Measurements from ENCODE around the gene MOB3A. TPM values are rescaled to one million over a fixed set of nuclear protein-coding genes. Genes with fewer than 3 reads are reported as not detected.
A peak's percentile ranks its signal among the peaks of the same experiment; 100 is the strongest.

MOB3A gene
- polyA plus RNA-seq, 1 donor: 20.8 TPM

DNA sequence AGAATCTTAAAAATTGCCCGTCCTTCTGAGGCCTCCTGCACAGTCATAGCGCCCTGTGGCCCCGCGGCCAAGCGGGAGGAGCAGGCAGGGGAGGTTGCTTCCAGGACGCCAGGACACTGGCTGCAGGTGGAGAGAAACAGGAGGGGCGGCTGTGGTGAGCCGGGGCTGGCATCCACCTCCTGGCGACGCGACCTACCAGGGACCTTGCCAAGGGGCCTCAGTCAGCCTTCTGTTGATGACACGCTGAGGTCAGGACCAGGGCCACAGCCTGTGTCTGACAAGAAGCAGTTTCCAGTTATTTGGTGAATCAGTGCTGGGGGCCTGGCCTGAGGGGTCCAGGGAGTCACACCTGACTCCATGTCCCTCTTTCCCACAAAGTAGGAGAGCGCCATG, 31.7 kb downstream of the MOB3A start:
- no CpG with 5 or more reads among the region's 13 CpGs for WGBS (ENCODE audit: insufficient coverage, low lambda C conversion rate)
- H3K27me3 ChIP-seq (ENCODE audit: control insufficient read depth, insufficient read depth, low read length): no peaks in the 10 kb centered on the region
- H3K4me1 ChIP-seq (ENCODE audit: control insufficient read depth, insufficient read depth, low read length): peaks cover 41% of the 10 kb centered on the region
- no peak for DNase-seq
- no peak overlapping the region for H3K4me3 ChIP-seq (ENCODE audit: low read length)
- H3K36me3 ChIP-seq (ENCODE audit: control insufficient read depth, insufficient read depth, low read length): no peaks in the 10 kb centered on the region
- peak overlapping the region; percentile 25 for H3K27ac ChIP-seq (ENCODE audit: low read length)
- peaks cover 6% of the 10 kb centered on the region for H3K9me3 ChIP-seq (ENCODE audit: control insufficient read depth, low read depth, low read length)

DNA sequence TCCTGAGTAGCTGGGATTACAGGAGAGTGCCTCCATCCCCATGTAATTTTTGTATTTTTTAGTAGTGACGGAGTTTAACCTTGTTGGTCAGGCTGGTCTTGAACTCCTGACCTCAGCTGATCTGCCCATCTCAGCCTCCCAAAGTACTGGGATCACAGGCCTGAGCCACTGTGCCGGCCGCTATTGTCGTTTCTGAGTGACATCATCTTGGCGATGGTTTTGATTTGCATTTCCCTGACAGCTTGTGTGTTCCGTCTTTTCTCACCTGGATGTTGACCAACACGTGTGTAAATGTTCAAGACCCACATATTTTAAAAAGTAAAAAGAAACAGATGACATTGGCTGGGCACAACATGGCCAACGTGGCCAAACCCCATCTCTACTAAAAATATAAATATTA, 32.3 kb downstream of the MOB3A start:
- Histone ChIP-seq H3K4me1 (ENCODE audit: control insufficient read depth, insufficient read depth, low read length) (peaks cover 47% of the 10 kb centered on the region), H3K27ac (ENCODE audit: low read length) (no peak overlapping the region)

GRCh38 chr19:2062770-2063169, 33.4 kb downstream of the MOB3A start:
- peaks cover 48% of the 10 kb centered on the region for H3K4me1 ChIP-seq (ENCODE audit: control insufficient read depth, insufficient read depth, low read length)
- no peak for DNase-seq
- no peak overlapping the region for H3K4me3 ChIP-seq (ENCODE audit: low read length)
- H3K36me3 ChIP-seq (ENCODE audit: control insufficient read depth, insufficient read depth, low read length): no peaks in the 10 kb centered on the region
- H3K27me3 ChIP-seq (ENCODE audit: control insufficient read depth, insufficient read depth, low read length): no peaks in the 10 kb centered on the region
- H3K9me3 ChIP-seq (ENCODE audit: control insufficient read depth, low read depth, low read length): peaks cover 6% of the 10 kb centered on the region
- H3K27ac ChIP-seq (ENCODE audit: low read length): peak overlapping the region; percentile 94
- 80% methylated on average over 1 of the region's 9 CpGs for WGBS (ENCODE audit: insufficient coverage, low lambda C conversion rate)

More for the DNA sequence above, 32.3 kb downstream of the MOB3A start:
- Histone ChIP-seq H3K9me3 (ENCODE audit: control insufficient read depth, low read depth, low read length) (peaks cover 6% of the 10 kb centered on the region), H3K27me3 (ENCODE audit: control insufficient read depth, insufficient read depth, low read length) (no peaks in the 10 kb centered on the region), H3K36me3 (ENCODE audit: control insufficient read depth, insufficient read depth, low read length) (no peaks in the 10 kb centered on the region), H3K4me3 (ENCODE audit: low read length) (no peak overlapping the region)
- DNase-seq: no peak
- no CpG with 5 or more reads among the region's 8 CpGs for WGBS (ENCODE audit: insufficient coverage, low lambda C conversion rate)

DNA sequence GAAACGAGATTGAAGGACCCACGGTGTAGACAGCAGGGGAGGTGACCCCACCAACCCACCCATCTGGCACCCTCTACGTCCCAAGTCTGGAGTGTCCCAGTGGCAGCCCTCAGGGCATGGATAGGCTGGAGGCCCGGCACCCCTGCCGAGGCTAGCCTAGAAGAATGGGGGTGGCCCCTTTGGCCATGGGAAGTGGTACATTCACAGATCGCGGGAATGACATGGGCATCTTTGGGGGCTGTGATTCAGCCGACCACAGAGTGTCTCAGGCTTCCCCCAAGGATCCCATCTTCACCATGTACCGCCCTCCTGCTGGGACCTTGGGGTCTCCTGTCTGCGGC, 33.8 kb downstream of the MOB3A start:
- Histone ChIP-seq H3K9me3 (ENCODE audit: control insufficient read depth, low read depth, low read length) (peaks cover 6% of the 10 kb centered on the region), H3K4me3 (ENCODE audit: low read length) (peak overlapping the region; percentile 67), H3K36me3 (ENCODE audit: control insufficient read depth, insufficient read depth, low read length) (no peaks in the 10 kb centered on the region), H3K27ac (ENCODE audit: low read length) (peak overlapping the region; percentile 94), H3K27me3 (ENCODE audit: control insufficient read depth, insufficient read depth, low read length) (no peaks in the 10 kb centered on the region), H3K4me1 (ENCODE audit: control insufficient read depth, insufficient read depth, low read length) (peaks cover 46% of the 10 kb centered on the region)
- no CpG with 5 or more reads among the region's 10 CpGs for WGBS (ENCODE audit: insufficient coverage, low lambda C conversion rate)
- no peak for DNase-seq

GRCh38 chr19:2061495-2062388, 34.4 kb downstream of the MOB3A start:
- no CpG with 5 or more reads among the region's 50 CpGs for WGBS (ENCODE audit: insufficient coverage, low lambda C conversion rate)
- H3K4me1 ChIP-seq (ENCODE audit: control insufficient read depth, insufficient read depth, low read length): peaks cover 46% of the 10 kb centered on the region

GRCh38 chr19:2060884-2061494, 35.1 kb downstream of the MOB3A start:
- H3K4me1 ChIP-seq (ENCODE audit: control insufficient read depth, insufficient read depth, low read length): peaks cover 48% of the 10 kb centered on the region
- DNase-seq: peak; percentile 87 to 94
- H3K36me3 ChIP-seq (ENCODE audit: control insufficient read depth, insufficient read depth, low read length): no peaks in the 10 kb centered on the region
- WGBS (ENCODE audit: insufficient coverage, low lambda C conversion rate): no CpG with 5 or more reads among the region's 55 CpGs
- no peaks in the 10 kb centered on the region for H3K27me3 ChIP-seq (ENCODE audit: control insufficient read depth, insufficient read depth, low read length)
- H3K4me3 ChIP-seq (ENCODE audit: low read length): peak overlapping the region; percentile 53
- H3K27ac ChIP-seq (ENCODE audit: low read length): peak overlapping the region; percentile 96
- H3K9me3 ChIP-seq (ENCODE audit: control insufficient read depth, low read depth, low read length): peaks cover 6% of the 10 kb centered on the region

More at GRCh38 chr19:2061495-2062388, 34.4 kb downstream of the MOB3A start:
- DNase-seq: peak; percentile 99 to 100
- peaks cover 6% of the 10 kb centered on the region for H3K9me3 ChIP-seq (ENCODE audit: control insufficient read depth, low read depth, low read length)
- peak overlapping the region; percentile 67 for H3K4me3 ChIP-seq (ENCODE audit: low read length)
- H3K27ac ChIP-seq (ENCODE audit: low read length): peak overlapping the region; percentile 96
- H3K36me3 ChIP-seq (ENCODE audit: control insufficient read depth, insufficient read depth, low read length): no peaks in the 10 kb centered on the region
- no peaks in the 10 kb centered on the region for H3K27me3 ChIP-seq (ENCODE audit: control insufficient read depth, insufficient read depth, low read length)

GRCh38 chr19:2059422-2060201, 36.5 kb downstream of the MOB3A start:
- peak; percentile 92 to 95 for DNase-seq

DNA sequence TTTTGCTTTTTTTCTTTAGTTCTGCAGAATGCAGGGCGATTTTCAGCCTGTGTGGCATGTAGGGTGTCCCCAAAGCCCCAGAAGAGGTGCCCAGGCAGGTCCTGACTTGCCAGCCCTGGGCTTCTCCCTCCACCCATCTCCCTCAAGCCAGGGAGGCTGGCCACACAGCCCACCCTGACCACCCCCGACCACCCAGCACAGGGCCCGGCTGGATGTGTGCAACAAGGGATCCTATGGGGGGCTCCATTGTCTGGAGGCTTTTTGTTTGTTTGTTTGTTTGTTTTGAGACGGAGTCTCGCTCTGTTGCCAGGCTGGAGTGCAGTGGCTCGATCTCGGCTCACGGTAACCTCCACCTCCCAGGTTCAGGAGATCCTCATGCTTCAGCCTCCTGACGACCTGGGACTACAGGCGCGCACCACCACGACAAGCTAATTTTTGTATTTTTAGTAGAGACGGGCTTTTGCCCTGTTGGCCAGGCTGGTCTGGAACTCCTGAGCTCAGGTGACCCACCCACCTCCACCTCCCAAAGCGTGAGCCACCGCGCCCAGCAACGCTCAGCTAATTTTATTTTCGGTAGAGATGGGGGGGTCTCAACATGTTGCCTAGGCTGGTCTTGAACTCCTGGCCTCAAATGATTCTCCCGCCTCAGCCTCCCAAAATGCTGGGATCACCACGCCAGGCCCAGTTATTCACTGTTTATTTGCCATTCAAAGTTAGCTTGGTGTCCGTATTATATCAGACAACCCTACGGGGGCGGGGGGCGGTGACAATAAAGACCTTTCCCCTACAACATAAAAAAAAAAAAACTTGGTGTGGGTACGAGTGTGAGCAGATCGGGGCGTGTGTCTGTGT, 37.3 kb downstream of the MOB3A start:
- Histone ChIP-seq H3K4me1 (ENCODE audit: control insufficient read depth, insufficient read depth, low read length) (peaks cover 50% of the 10 kb centered on the region), H3K4me3 (ENCODE audit: low read length) (peak overlapping the region; percentile 37), H3K9me3 (ENCODE audit: control insufficient read depth, low read depth, low read length) (no peaks in the 10 kb centered on the region), H3K27me3 (ENCODE audit: control insufficient read depth, insufficient read depth, low read length) (no peaks in the 10 kb centered on the region), H3K36me3 (ENCODE audit: control insufficient read depth, insufficient read depth, low read length) (no peaks in the 10 kb centered on the region), H3K27ac (ENCODE audit: low read length) (peak overlapping the region; percentile 96)
- DNase-seq: no peak
- 100% methylated on average over 1 of the region's 27 CpGs for WGBS (ENCODE audit: insufficient coverage, low lambda C conversion rate)

More at GRCh38 chr19:2059422-2060201, 36.5 kb downstream of the MOB3A start:
- WGBS (ENCODE audit: insufficient coverage, low lambda C conversion rate): no CpG with 5 or more reads among the region's 24 CpGs
- Histone ChIP-seq H3K27me3 (ENCODE audit: control insufficient read depth, insufficient read depth, low read length) (no peaks in the 10 kb centered on the region), H3K27ac (ENCODE audit: low read length) (peak overlapping the region; percentile 96), H3K36me3 (ENCODE audit: control insufficient read depth, insufficient read depth, low read length) (no peaks in the 10 kb centered on the region), H3K4me1 (ENCODE audit: control insufficient read depth, insufficient read depth, low read length) (peaks cover 51% of the 10 kb centered on the region), H3K4me3 (ENCODE audit: low read length) (peak overlapping the region; percentile 37), H3K9me3 (ENCODE audit: control insufficient read depth, low read depth, low read length) (peaks cover under 1% of the 10 kb centered on the region)

DNA sequence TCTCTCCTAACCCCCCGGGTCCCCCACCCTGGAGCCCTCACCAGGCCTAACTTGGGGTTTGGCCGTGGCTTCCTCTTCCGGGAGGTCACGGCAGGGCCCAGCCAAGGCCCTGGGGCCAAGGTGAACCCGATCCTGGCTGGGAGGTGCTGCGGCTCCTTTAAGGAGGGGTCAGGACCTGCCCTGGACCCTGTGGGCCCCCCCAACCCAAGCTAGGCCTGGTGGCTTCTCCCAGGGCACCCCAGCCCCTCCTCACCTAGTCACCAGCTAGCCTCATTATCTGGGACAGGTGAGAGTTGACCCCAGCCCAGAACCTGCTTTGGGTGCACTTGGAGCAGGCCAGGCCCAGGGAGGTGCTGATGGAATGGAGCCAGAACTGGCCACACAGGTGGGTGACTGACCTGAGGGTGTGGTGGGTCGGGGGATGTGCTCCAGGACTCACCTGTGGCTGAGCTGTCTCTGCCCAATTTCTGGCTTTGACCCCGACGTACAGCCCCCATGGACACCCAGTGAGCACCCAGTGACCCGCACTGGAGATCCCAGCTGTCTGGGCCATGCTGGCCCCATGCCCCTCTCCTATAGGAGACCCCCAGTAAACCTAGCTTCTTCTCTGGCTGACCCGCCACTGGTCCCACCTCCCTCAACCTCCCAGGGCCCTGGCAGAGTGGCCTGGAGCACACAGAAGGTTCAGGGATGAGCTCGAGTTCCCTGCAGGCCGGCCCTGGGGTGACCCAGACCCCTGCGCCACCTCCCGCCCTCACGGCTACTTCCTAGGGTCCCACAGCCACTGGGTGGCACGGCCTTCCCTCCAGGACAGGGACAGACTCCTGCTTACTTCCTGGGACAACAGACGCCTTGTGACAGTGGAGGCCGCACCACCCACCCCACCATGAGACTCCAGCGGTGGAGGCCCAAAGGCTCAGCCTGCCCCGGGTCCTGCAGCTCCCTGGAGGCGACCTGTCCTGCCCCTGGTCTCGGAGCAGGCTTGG, 38.3 kb downstream of the MOB3A start:
- no CpG with 5 or more reads among the region's 23 CpGs for WGBS (ENCODE audit: insufficient coverage, low lambda C conversion rate)
- Histone ChIP-seq H3K9me3 (ENCODE audit: control insufficient read depth, low read depth, low read length) (no peaks in the 10 kb centered on the region), H3K4me3 (ENCODE audit: low read length) (no peak overlapping the region), H3K27ac (ENCODE audit: low read length) (no peak overlapping the region), H3K4me1 (ENCODE audit: control insufficient read depth, insufficient read depth, low read length) (peaks cover 49% of the 10 kb centered on the region), H3K36me3 (ENCODE audit: control insufficient read depth, insufficient read depth, low read length) (no peaks in the 10 kb centered on the region), H3K27me3 (ENCODE audit: control insufficient read depth, insufficient read depth, low read length) (no peaks in the 10 kb centered on the region)
- no peak for DNase-seq
